Lower leg skin (tissue), 4 donors: ENCODE results near the gene RIPPLY3. TPM values are rescaled to one million over a fixed set of nuclear protein-coding genes. Genes with fewer than 3 reads are reported as not detected.

Experiments used
- DNase-seq, 2 donors: peaks; one replicate each; pipeline ENCODE4 v3.0.0-alpha.2; 2019; ENCODE audit warnings: low spot score in 2 of 2
- H3K4me3 ChIP-seq: fragments of 200-600 bp; sonication (generic); 2 replicates; pipeline ENCODE4 v1.5.1; 2017; ENCODE audit warnings: mild to moderate bottlenecking, low read depth; ENCODE audit not compliant: poor library complexity, severe bottlenecking
- CTCF ChIP-seq, 3 donors: fragments of 450-650 bp; IDR thresholded peaks; one replicate each; pipeline ENCODE4 v1.5.1; 2016; ENCODE audit warnings: antibody characterized with exemption in 3 of 3, mild to moderate bottlenecking in 3 of 3, moderate library complexity in 2 of 3
- POLR2A ChIP-seq, 2 donors: fragments of 450-650 bp; IDR thresholded peaks; one replicate each; pipeline ENCODE4 v1.6.1; 2016 to 2017; ENCODE audit warnings: antibody characterized with exemption in 2 of 2, mild to moderate bottlenecking in 1 of 2, moderate library complexity in 1 of 2
- WGBS, 2 donors: methylation state at CpG; one replicate each; pipeline ENCODE4 v1.1.5; 2018; 5-methylcytosine and 5-hydroxymethylcytosine counted together
- intact Hi-C: fragments of 100-400 bp; cut with DNase I; formaldehyde crosslinking; loops from one replicate; pipeline ENCODE4 v1.15.0; 2023; ENCODE audit warnings: low total_unique reads
- total RNA-seq, 4 donors: library from RNA; depleted of rRNA; stranded (reverse); fragments of >200 nt; gene quantifications; one replicate each; pipeline ENCODE4 v1.1.0, GENCODE V29; 2016

RIPPLY3 gene
- total RNA-seq, 4 donors from 2014 or later: not detected

GRCh38 chr21:37040212-37040611 lies 33.7 kb downstream of the RIPPLY3 start:
- no peak for TF ChIP-seq POLR2A (IDR thresholded peaks at IDR 0.05)
- no peak for TF ChIP-seq CTCF (IDR thresholded peaks at IDR 0.05)
- 90 to 93% methylated on average over 3 of the region's 3 CpGs for WGBS, 2 donors
- DNase-seq: no peak
- no peak overlapping the region for H3K4me3 ChIP-seq
- intact Hi-C loops: no loop called here

- TF ChIP-seq POLR2A (IDR thresholded peaks at IDR 0.05): no peak
- no peak for TF ChIP-seq CTCF (IDR thresholded peaks at IDR 0.05)
- 67 to 69% methylated on average over 3 to 4 of the region's 4 CpGs for WGBS, 2 donors
- intact Hi-C loops: no loop called here
- H3K4me3 ChIP-seq: no peak overlapping the region
- no peak for DNase-seq
Observed at GRCh38 chr21:37041706-37042271, 35.3 kb downstream of the RIPPLY3 start.

- no peak for TF ChIP-seq POLR2A (IDR thresholded peaks at IDR 0.05)
- intact Hi-C loops: no loop called here
- no peak for DNase-seq
- H3K4me3 ChIP-seq: no peak overlapping the region
- 81 to 83% methylated on average over 6 of the region's 6 CpGs for WGBS, 2 donors
Observed at GRCh38 chr21:37043818-37044217, 37.3 kb downstream of the RIPPLY3 start.

- WGBS, 2 donors: 96 to 98% methylated on average over 3 of the region's 3 CpGs
- TF ChIP-seq CTCF (IDR thresholded peaks at IDR 0.05): no peak
- TF ChIP-seq POLR2A (IDR thresholded peaks at IDR 0.05): no peak
- intact Hi-C loops: no loop called here
- no peak for DNase-seq
- no peak overlapping the region for H3K4me3 ChIP-seq
Observed at GRCh38 chr21:37044643-37045042, 38.1 kb downstream of the RIPPLY3 start.

GRCh38 chr21:37045149-37045548 lies 38.6 kb downstream of the RIPPLY3 start:
- whole genome bisulfite sequencing, 2 donors: 82 to 87% methylated on average over 6 of the region's 6 CpGs
- intact Hi-C loops: no loop called here
- no peak for DNase-seq
- H3K4me3 ChIP-seq: no peak overlapping the region
- TF ChIP-seq POLR2A (IDR thresholded peaks at IDR 0.05): no peak
- TF ChIP-seq CTCF (IDR thresholded peaks at IDR 0.05): no peak

- intact Hi-C loops: no loop called here
- no peak for DNase-seq
- no peak overlapping the region for H3K4me3 ChIP-seq
- TF ChIP-seq CTCF (IDR thresholded peaks at IDR 0.05): no peak
- no peak for TF ChIP-seq POLR2A (IDR thresholded peaks at IDR 0.05)
- WGBS, 2 donors: 81 to 84% methylated on average over 6 of the region's 6 CpGs
Observed at GRCh38 chr21:37045556-37045955, 39.1 kb downstream of the RIPPLY3 start.
